Inflammatory macrophage treated with lipopolysaccharide for 1 hour (primary cell): ENCODE data around the gene KLHL29.

Experiments used
- DNase-seq, 2 donors: peaks; one replicate each; pipeline ENCODE4 v3.0.0-alpha.2; 2020 to 2022

The KLHL29 gene

DNA sequence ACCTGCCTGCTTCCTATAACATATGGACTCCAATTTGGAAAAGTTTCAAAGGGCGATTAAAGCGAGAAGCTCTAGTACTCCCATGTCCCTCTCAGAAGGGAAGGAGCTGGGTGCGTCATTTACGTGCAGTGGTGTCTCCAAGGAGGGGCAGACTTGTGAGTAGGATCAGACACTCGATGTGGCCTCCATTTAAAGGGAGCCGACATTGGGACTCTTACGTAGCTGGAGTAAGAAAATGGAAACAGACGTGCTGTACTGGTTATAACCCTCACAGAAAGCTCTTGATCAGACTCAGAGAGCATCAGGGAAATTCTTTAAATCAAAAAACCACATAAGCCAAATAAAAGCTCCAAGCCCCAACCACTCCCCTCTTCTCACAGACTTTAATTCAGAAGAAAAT lies 198.5 kb downstream of the KLHL29 start:
- no peak for DNase-seq

DNA sequence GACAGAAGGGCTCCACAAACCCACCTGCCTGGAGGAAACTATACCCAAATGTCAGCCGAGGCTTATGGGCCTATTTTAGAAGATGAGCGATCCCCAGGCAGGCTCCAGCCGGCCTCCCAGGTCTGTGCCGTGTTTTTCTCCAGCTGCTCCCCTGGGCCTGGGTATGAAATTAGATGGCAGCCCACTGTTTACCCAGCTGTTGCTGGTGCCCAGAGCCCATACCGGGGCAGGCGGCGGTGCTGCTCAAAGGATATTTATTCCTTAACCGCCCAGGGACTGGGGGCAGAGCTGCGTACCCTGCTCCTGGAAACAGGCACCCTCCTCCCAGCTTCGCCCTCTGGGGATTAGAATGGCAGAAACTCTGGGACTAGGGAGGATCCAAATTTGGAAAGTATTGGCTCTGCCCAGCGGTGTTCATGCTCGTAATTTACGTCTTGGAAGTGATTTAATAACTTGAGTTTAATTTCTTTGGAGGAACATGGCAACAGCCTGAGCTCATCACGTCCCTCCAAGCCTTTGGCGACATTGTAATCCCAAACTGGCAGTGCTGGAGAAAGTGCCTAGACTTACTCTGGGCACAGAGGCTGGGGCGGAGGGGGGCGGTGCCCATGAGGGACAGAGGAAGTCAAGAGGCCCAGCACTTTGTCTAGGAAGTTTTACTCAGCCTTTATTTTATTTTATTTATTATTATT lies 199.2 kb downstream of the KLHL29 start:
- DNase-seq, result no peak

DNA sequence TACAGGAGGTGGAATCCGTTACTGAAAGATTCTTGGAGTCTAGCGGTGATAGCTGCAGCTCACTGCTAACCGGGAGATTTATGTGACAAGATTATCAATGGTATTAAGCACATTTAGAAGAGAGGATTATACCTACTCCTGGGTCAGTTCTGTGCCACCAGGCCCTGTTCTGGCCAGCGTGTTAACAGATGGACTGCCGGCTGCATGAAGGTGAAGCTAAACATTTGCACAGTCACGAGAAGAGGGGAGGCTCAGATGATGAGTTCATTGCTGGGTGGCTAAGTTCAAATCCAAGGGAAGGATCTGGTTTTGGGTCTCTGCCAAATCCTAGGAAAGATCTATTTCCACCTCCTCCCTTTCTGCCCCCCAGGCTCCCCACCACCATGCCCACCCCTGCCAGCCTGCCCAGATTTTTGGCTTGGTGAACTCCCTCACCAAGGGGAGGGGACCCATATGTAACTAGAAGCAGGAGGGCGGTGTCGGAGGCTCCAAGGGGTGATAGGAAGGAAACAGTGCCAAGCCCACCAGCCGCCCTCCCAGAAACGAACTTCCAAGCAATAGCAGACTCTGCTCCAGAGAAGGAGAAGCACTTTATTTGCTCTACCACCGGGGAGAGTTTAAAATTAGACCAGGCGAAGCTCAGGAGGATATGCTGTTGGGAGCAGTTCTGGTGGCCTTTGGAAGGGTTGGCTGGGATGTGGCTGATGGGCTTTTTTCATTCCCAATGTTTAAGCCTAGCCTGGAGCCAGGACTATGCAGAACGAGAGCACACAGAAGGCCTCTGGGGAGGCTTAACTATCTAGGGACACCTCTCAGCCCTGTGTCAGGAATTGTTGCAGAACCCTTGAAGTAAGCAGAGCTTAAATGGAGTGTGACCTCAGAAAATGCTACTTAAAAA lies 200.5 kb downstream of the KLHL29 start:
- DNase-seq, result no peak

DNA sequence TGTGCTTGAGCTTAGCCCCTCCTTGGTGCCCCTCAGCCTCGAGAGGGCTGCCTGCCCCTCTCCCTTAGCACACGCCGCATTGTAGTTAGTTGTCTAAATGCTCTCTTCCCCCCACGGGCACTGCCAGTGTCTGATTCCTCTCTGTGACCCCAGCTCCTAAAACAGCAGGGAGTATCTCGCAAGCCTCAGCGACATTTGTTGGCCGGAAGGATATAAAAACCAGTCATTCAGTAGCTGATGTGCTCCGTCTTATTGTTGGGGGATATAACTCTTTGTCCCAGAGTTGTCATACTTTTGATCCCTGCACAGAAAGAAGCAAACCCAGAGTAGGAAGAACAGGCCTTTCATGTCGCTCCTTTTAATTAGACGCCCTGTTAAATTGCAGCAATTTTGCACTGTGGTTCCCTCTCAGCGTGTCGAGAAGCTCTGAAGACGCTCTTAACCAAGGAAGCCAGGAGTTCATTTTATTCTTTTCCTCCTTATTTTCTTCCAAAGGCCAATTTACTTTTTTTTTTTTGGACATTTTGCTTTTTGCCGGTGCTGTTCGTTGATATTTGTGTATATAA lies 201.8 kb downstream of the KLHL29 start:
- no peak for DNase-seq

DNA sequence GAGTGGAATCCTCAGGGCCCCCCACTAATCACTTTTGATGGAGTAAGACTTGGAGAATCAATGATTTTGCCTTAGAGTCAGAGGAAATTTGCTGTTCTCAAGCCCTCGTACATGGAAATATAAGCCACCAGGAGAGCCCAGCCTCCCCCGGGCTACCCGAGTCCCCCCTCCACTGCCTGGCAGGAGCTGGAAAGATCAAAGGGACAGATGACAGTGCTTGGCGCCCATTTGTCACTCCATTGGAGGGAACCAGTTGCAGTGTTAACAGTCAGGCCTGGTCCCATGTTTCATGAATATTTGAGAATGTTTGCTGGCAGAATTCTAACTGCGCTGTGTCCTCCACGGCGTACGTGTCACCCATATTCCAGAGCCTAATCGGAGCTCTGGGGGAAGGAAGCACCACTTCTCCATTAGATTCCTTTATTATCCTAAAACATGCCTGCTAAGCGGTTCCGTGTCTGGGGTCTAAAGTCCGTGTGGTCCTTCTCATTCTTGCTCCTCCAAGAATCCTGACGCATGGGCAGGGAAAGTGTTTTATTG lies 202.4 kb downstream of the KLHL29 start:
- no peak for DNase-seq

DNA sequence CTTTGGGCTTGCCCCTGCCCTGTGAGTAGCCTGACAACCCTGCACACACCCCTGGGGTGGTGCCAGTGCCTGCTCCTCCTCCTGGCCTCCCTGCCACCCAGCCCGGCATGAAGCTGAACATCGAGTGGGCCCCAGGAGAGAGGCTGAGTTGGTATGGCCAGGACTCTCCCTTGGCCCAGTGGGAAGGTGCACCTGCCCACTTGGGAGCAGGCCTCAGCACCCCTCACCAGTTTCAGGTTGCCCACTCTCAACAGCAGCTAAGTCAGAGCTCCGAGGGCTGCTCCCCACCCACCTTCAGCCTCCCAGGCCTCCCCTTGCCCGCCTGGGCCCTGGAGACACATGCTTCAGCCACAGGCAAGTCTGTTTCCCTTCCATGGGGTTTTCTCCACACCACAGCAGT lies 203.1 kb downstream of the KLHL29 start:
- DNase-seq, result no peak

DNA sequence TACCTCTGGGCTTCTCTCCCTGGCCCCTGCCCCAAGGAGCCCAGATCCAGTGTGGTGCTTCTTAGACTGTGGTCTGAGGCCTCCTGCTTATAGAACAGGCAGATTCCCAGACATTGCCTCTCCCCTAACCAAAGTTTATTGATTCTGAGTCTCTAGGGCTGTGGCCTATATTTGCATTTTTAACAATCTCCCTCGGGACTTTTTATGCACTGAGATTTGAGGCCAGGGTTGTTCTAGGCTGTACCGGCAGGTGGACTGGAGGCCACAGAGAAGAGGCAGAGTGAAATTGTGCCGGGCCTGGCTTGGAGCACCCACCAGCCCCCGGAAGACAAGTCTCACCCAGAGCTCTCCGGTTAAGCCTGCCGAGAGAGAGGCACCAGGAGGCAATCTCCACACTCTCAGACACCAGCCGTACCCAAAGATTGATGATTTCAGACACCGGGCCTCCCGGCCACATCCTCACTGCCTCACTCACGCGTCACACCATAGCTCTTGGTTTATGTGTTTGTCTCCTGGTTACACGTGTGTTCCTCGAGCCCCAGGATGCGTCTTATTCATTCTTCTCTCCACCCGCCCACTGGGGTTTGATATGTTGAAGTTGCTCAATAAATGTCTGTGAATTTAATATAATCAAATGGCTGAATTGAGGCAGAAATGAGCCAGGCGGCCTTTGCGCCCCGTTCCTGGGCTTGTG lies 203.7 kb downstream of the KLHL29 start:
- DNase-seq, result no peak

DNA sequence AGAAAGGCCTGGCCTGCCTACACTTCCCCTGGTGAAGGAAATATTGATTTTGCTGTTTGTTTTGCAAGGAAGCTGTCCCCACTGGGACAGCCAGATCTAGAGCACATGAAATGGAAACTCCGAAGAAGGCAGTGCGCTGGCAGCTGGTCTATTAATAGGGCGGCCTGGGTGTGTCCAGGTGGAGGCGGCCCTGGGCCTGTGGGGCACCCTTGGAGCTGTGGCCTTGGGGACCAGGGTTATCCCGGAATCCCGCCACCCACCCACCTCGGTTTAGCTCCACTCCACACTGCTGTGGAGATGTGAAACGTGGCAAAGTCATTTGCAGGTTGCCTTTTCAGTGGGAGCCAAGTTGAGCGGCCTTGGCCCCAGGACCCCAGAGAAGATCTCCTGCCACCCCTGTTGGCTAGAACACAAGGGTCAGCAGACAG lies 204.3 kb downstream of the KLHL29 start:
- DNase-seq, result no peak

DNA sequence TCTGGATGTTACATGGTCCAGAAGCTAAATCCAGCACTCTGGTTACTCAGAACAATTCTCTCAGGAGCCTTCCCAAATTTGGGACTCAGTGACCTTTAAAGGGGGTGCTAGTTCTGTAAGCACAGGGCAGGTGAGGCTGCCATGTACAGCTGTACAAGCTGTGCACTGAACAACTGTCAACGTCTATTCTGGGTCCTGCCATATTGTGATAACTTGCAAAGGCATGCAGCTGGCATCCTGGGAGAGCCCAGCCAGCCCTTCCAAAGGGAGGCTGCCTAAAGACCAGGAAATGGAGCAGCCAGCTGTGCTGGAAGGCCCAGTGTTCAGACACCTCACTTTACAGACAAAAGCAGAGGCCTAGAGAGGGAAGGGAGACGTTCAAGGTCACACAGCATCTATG lies 204.8 kb downstream of the KLHL29 start:
- DNase-seq, result no peak

DNA sequence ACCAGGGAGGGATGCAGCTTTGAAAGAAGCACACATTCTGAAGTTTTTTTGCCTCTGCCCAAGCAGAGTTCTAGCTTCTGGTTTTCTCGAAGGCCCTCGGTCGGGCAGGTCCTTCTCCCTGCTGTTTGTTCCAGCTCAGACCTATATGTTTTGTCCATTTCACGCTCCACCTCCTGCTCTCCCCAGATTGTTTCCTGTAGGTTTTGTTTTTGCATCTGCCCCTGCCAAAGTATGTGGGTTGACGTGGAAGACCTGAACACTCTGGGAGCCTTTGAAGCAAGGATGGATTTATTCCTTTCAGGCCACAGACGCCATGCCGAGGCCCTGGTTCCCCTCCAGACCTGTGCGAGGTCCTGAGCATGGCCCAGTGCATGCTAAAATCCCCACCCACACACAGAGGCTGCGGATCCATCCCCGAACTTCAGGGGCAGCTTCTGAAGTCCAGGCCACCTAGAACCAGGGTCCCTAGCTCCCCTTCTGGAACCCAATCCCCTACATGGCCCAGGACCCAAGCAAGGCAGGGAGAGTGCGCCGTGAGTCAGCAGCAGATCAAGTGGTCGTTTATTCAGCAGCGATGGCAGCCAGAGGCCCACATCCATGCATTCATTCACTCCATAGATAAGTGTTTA lies 205.4 kb downstream of the KLHL29 start:
- no peak for DNase-seq

DNA sequence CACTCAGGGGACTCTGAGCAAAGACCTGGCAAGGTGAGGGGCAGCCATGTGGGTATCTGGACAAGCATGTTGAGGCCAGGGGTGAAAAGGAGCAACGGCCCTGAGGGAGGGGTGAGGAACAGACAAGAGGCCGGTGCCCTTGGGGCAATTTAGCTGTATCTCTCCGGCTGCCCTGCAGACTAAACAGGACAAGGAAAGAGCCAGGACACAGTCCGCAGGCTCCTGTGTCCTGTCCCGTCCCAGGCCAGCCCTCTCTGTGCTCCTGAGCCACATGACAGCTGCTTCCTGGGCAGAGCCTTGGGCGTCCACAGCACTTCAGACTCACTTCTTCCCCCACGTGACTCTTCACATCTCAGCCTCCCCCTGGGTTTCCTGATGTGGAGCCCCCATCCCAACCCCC lies 206.1 kb downstream of the KLHL29 start:
- DNase-seq, result no peak

DNA sequence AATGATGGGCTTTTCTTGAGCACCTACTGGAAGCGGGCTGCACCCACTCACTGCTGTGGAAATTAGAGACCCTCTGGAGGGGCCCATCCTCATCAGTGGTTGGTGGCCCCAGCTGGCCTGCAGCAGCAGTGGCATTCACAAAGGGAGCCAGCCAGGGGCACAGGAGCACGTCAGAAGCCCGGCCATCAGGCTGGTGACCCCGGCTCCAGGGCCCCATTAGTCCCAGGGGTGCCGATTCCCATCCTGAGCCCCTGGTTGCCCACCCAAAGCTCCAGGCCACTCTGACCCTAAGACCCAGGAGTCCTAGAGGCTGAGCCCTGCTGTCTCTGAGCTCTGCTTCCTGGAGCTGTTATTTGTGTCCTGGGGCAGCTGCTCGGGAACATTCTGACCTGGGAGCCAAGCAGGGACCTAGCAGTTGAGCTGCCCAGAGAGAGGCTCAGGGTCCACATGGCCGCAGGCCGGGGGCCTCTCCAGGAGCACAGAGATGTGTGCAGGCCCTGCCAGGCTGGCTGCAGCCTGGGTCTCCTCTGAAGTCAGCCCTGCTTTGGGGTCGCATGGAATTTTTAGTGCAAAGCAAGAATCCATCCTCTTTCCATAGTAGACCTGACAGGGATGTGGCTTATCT lies 207.2 kb downstream of the KLHL29 start:
- DNase-seq, result no peak

DNA sequence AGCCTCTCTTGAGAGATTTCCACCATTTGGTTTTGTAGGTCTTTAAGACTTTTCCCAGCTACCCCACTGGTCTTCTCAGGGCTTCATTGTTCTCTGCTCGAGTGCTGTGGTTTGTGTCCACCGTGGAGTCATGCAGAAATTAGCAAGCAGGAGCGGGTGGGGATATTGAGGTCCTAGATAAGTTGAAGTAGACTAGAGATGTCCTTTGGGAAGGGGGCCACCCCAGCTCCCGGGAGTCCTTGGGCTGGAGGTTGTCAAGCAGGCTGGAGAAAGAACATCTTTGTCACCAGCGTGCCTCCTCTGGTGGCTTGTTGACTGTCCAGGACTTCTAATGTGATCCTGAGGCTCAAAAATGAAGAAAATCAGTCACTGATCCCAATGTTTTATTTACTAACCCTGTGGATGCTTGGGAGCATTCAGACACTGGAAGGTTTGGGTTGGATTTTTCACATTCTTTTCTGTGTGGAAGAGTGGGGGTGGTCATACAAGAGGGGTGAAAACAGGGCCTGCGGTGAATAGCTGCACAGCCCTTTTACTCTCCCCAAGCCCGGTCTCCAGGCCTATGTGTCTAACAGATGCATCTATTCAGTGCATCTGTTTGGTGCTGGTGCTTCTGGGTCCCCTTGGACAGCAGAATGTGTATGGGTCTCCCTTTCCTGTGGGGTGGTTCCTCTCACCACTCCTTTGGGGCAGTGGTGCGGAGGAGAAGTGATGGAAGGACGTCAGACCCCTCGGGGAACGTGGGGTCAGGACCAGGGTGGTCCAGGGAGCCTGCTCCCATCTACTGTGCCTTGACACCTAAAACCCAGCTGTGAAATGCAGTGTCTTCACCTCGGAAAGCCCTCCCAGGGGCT lies 208.1 kb downstream of the KLHL29 start:
- no peak for DNase-seq

DNA sequence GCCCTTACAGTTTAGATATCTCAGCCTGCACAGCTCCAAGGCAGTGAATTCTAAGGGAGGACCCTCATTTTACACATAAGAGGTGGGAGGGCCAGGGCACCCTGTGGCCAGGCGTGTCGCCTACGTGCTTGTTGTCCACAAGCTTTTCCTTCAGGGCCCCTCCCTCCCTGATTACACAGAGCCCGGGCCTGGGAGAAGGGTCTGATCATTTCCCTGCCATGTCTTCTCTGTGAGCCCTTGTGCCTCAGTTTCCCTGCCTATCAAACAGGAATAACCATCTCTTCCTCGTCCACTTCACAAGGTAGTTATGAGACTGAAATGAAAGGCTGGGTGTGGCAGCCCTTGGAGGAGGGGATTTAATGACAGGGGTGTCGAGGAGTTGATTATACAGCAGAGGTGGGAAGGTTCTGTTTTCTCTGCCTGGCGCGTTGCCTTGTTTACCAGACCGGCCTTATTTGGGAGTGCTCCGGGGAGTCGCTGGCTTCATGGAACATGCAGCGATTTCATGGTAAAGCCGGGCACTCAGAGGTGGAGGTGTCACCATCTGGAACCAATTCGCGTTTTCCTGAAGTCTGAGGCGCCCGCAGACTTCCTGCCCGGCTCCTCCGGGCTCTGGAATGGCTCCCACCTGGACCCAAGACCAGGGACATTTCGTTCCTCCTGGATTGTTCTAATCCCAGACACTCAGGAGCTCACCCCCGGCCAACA lies 208.9 kb downstream of the KLHL29 start:
- no peak for DNase-seq

DNA sequence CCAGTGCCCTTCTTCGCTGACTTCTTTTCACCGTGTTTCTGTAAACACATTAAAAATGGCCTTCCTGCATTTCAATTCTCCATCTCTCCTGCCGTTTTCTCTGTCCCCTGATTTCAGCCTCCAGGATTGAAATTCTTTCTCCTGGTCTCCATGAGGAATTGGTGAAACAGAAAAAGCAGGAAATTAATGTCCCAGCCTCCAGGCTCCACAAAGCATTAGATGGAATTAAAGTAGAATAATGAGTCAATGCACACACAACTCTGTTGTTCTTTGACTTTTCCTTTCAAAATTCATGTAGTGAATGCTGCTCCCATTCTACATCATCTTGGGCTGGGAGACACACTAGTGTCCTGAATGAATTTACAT lies 209.5 kb downstream of the KLHL29 start:
- DNase-seq, result no peak

DNA sequence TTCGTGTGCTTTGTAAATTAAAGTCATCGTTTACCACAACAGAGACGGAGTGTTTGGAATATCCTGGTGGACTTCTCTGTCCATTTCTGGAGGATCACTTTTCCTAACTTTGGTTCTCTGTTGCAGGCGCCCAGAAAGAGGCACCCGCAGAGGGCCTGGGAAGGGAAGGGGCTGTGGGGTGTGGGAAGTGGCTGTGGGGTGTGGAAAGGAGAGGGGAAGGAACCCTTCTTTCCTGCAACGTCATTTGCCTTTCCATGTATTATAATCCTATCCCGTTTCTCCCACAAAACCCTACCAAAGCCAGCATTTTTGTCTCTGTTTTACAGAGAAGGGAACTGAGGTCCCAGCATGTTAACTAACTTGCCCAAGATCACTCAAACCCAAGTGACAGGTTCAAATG lies 210.0 kb downstream of the KLHL29 start:
- no peak for DNase-seq

DNA sequence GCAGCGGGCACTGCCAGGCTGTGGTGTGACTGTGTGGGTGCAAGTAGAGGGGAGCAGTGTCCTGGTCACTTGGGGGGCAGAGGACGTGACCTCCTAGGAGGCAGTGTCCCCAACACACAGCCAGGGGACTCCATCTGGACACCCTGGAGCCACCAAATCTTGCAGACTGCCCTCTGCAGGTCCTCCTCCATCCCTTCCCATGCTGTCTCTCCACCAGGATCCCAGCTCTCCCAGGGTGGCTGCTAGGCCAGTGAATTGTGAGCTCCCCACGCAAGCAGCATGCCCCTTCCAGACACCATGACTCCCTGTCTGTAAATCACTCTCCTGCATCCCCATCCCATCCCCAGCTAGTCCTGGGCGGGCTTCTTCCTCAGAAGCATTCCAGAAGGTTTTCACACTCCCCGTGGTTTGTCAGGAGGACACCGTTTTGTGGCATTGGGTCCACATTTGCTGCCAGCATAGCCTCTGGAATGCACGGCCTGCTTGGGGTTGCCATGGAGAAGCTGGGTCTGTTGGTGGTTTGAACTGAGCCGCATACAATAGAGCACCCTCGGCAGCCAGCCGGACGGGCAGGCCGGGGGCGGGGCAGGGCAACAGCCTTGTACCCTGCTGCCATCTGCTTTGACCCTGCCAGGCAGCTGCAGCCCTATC lies 210.7 kb downstream of the KLHL29 start:
- no peak for DNase-seq

DNA sequence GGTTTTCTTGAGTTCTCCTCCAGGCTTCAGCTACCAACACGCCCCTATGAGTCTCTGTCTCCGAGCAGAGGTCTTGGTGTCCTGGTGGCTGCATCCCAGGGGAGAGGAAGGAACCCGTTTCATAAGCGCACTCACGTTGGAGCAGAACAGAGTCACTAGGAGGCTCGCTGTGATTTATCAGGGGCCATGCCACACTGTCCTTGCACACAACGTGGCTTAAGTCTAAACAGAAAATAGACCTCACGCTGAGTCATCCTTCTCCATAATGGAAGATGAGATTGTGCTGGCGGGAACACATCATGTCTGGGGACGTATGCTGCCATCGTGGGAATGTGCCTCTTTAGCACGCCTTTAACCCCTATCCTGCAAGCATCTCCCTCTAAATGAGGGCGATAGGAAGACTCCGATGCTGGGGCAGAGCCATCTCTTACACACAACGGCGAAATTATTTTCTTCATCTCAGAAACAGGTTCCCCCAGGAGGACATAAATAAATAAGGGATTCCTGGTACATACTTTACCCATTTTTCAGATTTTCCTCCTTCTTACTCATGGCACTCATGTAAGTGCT lies 211.4 kb downstream of the KLHL29 start:
- no peak for DNase-seq

DNA sequence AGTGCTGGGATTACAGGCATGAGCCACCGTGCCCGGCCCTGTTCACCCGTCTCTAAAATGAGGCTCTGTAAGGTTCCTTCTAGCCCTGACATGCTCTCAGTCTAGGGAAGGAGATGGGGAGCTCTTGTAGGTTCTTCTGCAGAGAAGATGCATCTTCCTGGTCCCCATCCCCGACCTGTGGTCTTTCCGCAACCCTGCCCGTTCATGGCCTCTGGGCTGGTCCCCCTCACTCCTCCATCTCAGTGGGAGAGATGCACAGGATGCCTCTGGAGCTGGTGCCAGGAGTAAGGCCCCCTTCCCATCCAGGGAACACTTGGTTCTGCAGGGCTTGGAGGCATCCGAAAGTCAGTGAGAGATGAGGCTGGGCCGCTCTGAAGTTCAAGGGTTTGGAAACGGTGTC lies 212.7 kb downstream of the KLHL29 start:
- no peak for DNase-seq

DNA sequence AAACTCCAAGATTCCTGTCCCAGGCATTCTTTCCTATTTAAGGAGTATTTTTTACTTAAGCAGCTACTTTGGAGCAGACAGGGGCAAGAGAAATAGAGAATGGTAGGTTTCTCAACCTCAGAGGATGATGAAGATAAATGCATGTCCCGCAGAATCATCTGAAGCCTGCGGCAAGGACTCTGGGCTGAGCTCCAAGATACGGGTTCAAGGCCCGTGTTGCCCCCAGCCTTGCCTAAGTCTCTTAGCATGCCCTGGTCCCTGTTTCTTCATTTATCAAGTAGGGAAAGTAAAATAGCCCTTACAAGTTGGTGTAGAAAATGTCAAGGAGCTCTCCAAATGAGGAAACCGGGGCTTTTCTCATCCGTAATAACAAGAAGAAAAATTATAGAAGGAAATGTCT lies 214.0 kb downstream of the KLHL29 start:
- DNase-seq, result no peak
